ENCODE measurements around the gene ADAMTS13. TPM values are rescaled to one million over a fixed set of nuclear protein-coding genes. Genes with fewer than 3 reads are reported as not detected.

ADAMTS13 gene
- total RNA-seq, 1 donor from 2014 or later, result 17.8 TPM

- H3K36me3 Mint-ChIP-seq (ENCODE audit: insufficient read depth), result no peaks in the 10 kb centered on the region
- no peak overlapping the region for H3K4me3 Mint-ChIP-seq (ENCODE audit: low read depth)
- H3K27me3 Mint-ChIP-seq, result peaks cover 15% of the 10 kb centered on the region
- DNase-seq (ENCODE audit: low spot score, unreplicated experiment), result no peak
- H3K9me3 Mint-ChIP-seq (ENCODE audit: low read depth), result no peaks in the 10 kb centered on the region
- TF ChIP-seq CTCF (IDR thresholded peaks at IDR 0.05; ENCODE audit: unreplicated experiment), result no peak
- H3K4me1 Mint-ChIP-seq (ENCODE audit: low read depth), result no peaks in the 10 kb centered on the region
- no peak overlapping the region for H3K27ac Mint-ChIP-seq
These were observed 54.1 kb downstream of the ADAMTS13 start for GRCh38 chr9:133476036-133476931.

GRCh38 chr9:133476941-133477340 is 54.8 kb downstream of the ADAMTS13 start:
- Mint-ChIP-seq H3K9me3 (ENCODE audit: low read depth) (no peaks in the 10 kb centered on the region), H3K4me1 (ENCODE audit: low read depth) (no peaks in the 10 kb centered on the region), H3K4me3 (ENCODE audit: low read depth) (no peak overlapping the region), H3K36me3 (ENCODE audit: insufficient read depth) (no peaks in the 10 kb centered on the region), H3K27ac (no peak overlapping the region), H3K27me3 (peaks cover 20% of the 10 kb centered on the region)
- DNase-seq (ENCODE audit: low spot score, unreplicated experiment), result no peak
- TF ChIP-seq CTCF (IDR thresholded peaks at IDR 0.05; ENCODE audit: unreplicated experiment), result no peak

GRCh38 chr9:133477461-133477860 is 55.3 kb downstream of the ADAMTS13 start:
- peaks cover 25% of the 10 kb centered on the region for H3K27me3 Mint-ChIP-seq
- H3K4me1 Mint-ChIP-seq (ENCODE audit: low read depth), result no peaks in the 10 kb centered on the region
- DNase-seq (ENCODE audit: low spot score, unreplicated experiment), result no peak
- H3K36me3 Mint-ChIP-seq (ENCODE audit: insufficient read depth), result no peaks in the 10 kb centered on the region
- H3K27ac Mint-ChIP-seq, result no peak overlapping the region
- H3K9me3 Mint-ChIP-seq (ENCODE audit: low read depth), result no peaks in the 10 kb centered on the region
- no peak for TF ChIP-seq CTCF (IDR thresholded peaks at IDR 0.05; ENCODE audit: unreplicated experiment)
- no peak overlapping the region for H3K4me3 Mint-ChIP-seq (ENCODE audit: low read depth)

- H3K9me3 Mint-ChIP-seq (ENCODE audit: low read depth), result no peaks in the 10 kb centered on the region
- no peaks in the 10 kb centered on the region for H3K36me3 Mint-ChIP-seq (ENCODE audit: insufficient read depth)
- no peak overlapping the region for H3K27ac Mint-ChIP-seq
- TF ChIP-seq CTCF (IDR thresholded peaks at IDR 0.05; ENCODE audit: unreplicated experiment), result no peak
- peak overlapping the region; percentile 47 for H3K4me3 Mint-ChIP-seq (ENCODE audit: low read depth)
- H3K4me1 Mint-ChIP-seq (ENCODE audit: low read depth), result no peaks in the 10 kb centered on the region
- H3K27me3 Mint-ChIP-seq, result peaks cover 29% of the 10 kb centered on the region
- DNase-seq (ENCODE audit: low spot score, unreplicated experiment), result no peak
These were observed 56.1 kb downstream of the ADAMTS13 start for GRCh38 chr9:133477992-133478850.

All from progenitor cell of endocrine pancreas (in vitro differentiated cells).